HG03280 (cell line): ENCODE results near the gene LINC00632.

Source experiments
- ATAC-seq: cut with Tn5 transposase; IDR thresholded peaks from one replicate; pipeline ENCODE4 v1.9.1; 2021; ENCODE audit warnings: mild to moderate bottlenecking, moderate library complexity; ENCODE audit not compliant: unreplicated experiment

The LINC00632 gene

GRCh38 chrX:140764401-140764919 lies 54.9 kb downstream of the LINC00632 start:
- no peak for ATAC-seq

- no peak for ATAC-seq
These were observed 55.7 kb downstream of the LINC00632 start for GRCh38 chrX:140765043-140765784.

GRCh38 chrX:140766024-140766611 lies 56.6 kb downstream of the LINC00632 start:
- ATAC-seq, result no peak

- no peak for ATAC-seq
These were observed 58.1 kb downstream of the LINC00632 start for GRCh38 chrX:140767646-140768045.

- no peak for ATAC-seq
These were observed 65.7 kb downstream of the LINC00632 start for GRCh38 chrX:140775211-140775610.

- no peak for ATAC-seq
These were observed 66.8 kb downstream of the LINC00632 start for GRCh38 chrX:140776320-140776719.

GRCh38 chrX:140794642-140795041 lies 85.1 kb downstream of the LINC00632 start:
- no peak for ATAC-seq

GRCh38 chrX:140799216-140799615 lies 89.7 kb downstream of the LINC00632 start:
- ATAC-seq, result no peak

GRCh38 chrX:140804292-140804691 lies 94.7 kb downstream of the LINC00632 start:
- no peak for ATAC-seq

GRCh38 chrX:140815868-140816267 lies 106.3 kb downstream of the LINC00632 start:
- ATAC-seq, result no peak

DNA sequence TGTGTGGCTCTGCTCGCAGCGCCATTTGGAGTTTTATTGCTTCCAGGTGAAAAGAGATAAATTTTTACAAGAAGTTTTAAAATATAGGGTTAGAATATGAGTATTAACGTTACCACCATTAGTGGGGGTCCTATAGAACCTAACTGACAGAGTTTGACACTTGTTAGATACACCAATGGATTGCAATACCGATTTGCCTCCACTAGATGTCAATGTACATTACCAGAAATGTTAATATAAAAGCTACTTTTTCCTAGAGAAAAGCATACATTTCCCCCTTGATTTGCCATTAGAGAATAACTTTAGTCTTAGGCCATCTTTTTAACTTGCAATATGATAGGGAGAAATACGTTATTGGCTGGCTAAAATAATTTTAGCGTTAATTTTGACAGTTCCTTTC lies 108.4 kb downstream of the LINC00632 start:
- no peak for ATAC-seq

- ATAC-seq, result no peak
These were observed 111.7 kb downstream of the LINC00632 start for GRCh38 chrX:140821280-140821679.

GRCh38 chrX:140822184-140822583 lies 112.6 kb downstream of the LINC00632 start:
- ATAC-seq, result no peak

DNA sequence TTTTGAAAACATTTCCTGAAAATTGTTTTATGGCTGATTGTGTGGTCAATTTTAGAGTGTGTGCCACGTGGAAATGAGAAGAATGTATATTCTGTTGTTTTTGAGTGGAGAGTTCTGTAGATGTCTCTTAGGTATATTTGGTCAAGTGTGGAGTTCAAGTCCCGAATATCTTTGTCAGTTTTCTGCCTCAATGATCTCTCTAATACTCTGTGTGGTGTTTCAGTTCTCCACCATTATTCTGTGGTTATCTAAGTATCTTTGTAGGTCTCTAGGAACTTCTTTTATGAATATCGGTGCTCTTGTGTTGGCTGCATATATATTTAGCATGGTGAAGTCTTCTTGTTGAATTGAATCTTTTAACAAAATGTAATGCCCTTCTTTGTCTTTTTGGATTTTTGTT lies 113.3 kb downstream of the LINC00632 start:
- no peak for ATAC-seq

DNA sequence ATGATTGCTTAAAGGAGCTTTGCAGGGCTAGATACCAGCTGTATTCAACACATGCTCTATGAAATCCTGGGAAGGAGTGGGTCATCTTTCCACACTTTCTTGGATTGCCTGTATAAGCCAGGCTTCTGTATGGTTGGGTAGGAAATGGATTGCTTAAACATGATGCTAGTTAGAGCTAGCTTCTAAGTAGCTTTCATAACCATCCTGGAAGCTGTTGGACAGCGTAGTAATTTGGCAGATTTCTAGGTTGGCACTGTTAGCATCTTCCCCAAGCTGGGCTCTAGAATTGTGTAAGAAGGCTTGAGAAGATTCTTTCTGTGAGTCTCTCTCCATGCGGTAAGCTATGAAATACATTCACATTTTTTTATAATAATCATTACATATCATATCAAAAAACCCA lies 127.3 kb downstream of the LINC00632 start:
- ATAC-seq, result no peak
